Middle frontal gyrus (tissue), 1 donor: ENCODE data around the gene TMC7.

Source experiments
- DNase-seq: peaks from one replicate; pipeline ENCODE4 v3.0.0-alpha.2; 2015; ENCODE audit warnings: low spot score; ENCODE audit errors: extremely low spot score

TMC7 gene

GRCh38 chr16:19112099-19112407 is 128.3 kb downstream of the TMC7 start:
- DNase-seq, result no peak
